GM23338 (cell line): ENCODE measurements around the gene ZNF23. TPM values are rescaled to one million over a fixed set of nuclear protein-coding genes. Genes with fewer than 3 reads are reported as not detected.

ENCODE experiments used
- ATAC-seq: fragments of 200-7000 bp; cut with Tn5 transposase; 3 replicates; pipeline ENCODE4 v1.9.1; 2020
- DNase-seq: peaks from one replicate; pipeline ENCODE4 v3.0.0-alpha.2; 2015; ENCODE audit warnings: low spot score
- H2AFZ ChIP-seq: fragments of 200-600 bp; sonication (generic); 2 replicates; pipeline ENCODE4 v1.8.0; 2016; ENCODE audit warnings: antibody characterized with exemption, mild to moderate bottlenecking, moderate library complexity
- H3F3A ChIP-seq: fragments of 200-600 bp; sonication (generic); replicated peaks from 2 replicates; pipeline ENCODE4 v1.8.0; 2017; ENCODE audit warnings: antibody characterized with exemption, mixed run types, low read depth
- H3K27ac ChIP-seq: fragments of 200-600 bp; sonication (generic); 2 replicates; pipeline ENCODE4 v1.6.1; 2016; ENCODE audit warnings: low read depth
- H3K27me3 ChIP-seq: fragments of 200-600 bp; sonication (generic); 2 replicates; pipeline ENCODE4 v1.8.0; 2016; ENCODE audit warnings: mild to moderate bottlenecking, mixed run types, moderate library complexity; ENCODE audit not compliant: insufficient read depth
- H3K36me3 ChIP-seq: fragments of 200-600 bp; sonication (generic); 2 replicates; pipeline ENCODE4 v1.8.0; 2016; ENCODE audit warnings: mild to moderate bottlenecking; ENCODE audit not compliant: insufficient read depth
- H3K4me1 ChIP-seq: fragments of 200-600 bp; sonication (generic); 2 replicates; pipeline ENCODE4 v1.8.0; 2016; ENCODE audit warnings: mild to moderate bottlenecking, moderate library complexity; ENCODE audit not compliant: insufficient read depth
- H3K4me2 ChIP-seq: fragments of 200-600 bp; sonication (generic); 2 replicates; pipeline ENCODE4 v1.7.1; 2017; ENCODE audit warnings: mixed run types
- H3K4me3 ChIP-seq: fragments of 200-600 bp; sonication (generic); 2 replicates; pipeline ENCODE4 v1.6.1; 2016; ENCODE audit warnings: mixed run types
- H3K79me2 ChIP-seq: fragments of 200-600 bp; sonication (generic); replicated peaks from 2 replicates; pipeline ENCODE4 v1.8.0; 2017; ENCODE audit warnings: mild to moderate bottlenecking; ENCODE audit not compliant: insufficient read depth
- H3K9me2 ChIP-seq: fragments of 200-600 bp; sonication (generic); 2 replicates; pipeline ENCODE4 v1.8.0; 2017; ENCODE audit not compliant: insufficient read depth
- H4K20me1 ChIP-seq: fragments of 200-600 bp; sonication (generic); replicated peaks from 2 replicates; pipeline ENCODE4 v1.8.0; 2017; ENCODE audit warnings: mild to moderate bottlenecking; ENCODE audit not compliant: insufficient read depth
- H3K27ac Mint-ChIP-seq: 2 replicates; pipeline ENCODE4 v1.8.0; 2020; ENCODE audit warnings: inconsistent platforms, mild to moderate bottlenecking, moderate library complexity, mixed read lengths
- H3K27me3 Mint-ChIP-seq: 3 replicates; pipeline ENCODE4 v1.8.0; 2022; ENCODE audit warnings: low read depth, mild to moderate bottlenecking, moderate library complexity, mixed read lengths, inconsistent platforms; ENCODE audit not compliant: insufficient read depth, poor library complexity
- H3K36me3 Mint-ChIP-seq: 3 replicates; pipeline ENCODE4 v1.8.0; 2021; ENCODE audit warnings: low read depth, mild to moderate bottlenecking, inconsistent platforms, moderate library complexity, mixed read lengths
- H3K4me1 Mint-ChIP-seq: 3 replicates; pipeline ENCODE4 v1.8.0; 2020; ENCODE audit warnings: mild to moderate bottlenecking, inconsistent platforms, mixed read lengths
- H3K4me3 Mint-ChIP-seq: 3 replicates; pipeline ENCODE4 v1.8.0; 2021; ENCODE audit warnings: moderate library complexity, mild to moderate bottlenecking, inconsistent platforms, mixed read lengths
- H3K9me3 Mint-ChIP-seq: 3 replicates; pipeline ENCODE4 v1.8.0; 2020; ENCODE audit warnings: moderate library complexity, mild to moderate bottlenecking, inconsistent platforms, mixed read lengths
- CREB1 ChIP-seq: fragments of 250-450 bp; sonication (Bioruptor Pico); IDR thresholded peaks from 2 replicates; pipeline ENCODE4 v1.5.0; 2020; ENCODE audit warnings: low read depth, mild to moderate bottlenecking, moderate library complexity
- CTCF ChIP-seq, 2 experiments: fragments of 200-600 bp in 1 of 2; sonication (generic) in 1 of 2; conservative IDR thresholded peaks; 2 replicates each; pipeline versions ENCODE4 v1.5.1 to v1.6.1; 2016 to 2017; ENCODE audit warnings: antibody characterized with exemption in 2 of 2, low read depth in 2 of 2, mild to moderate bottlenecking in 2 of 2, moderate library complexity in 1 of 2
- ETS1 ChIP-seq: IDR thresholded peaks from 2 replicates; pipeline ENCODE4 v1.6.1; 2016; ENCODE audit warnings: antibody characterized with exemption
- EZH2 ChIP-seq: fragments of 200-600 bp; sonication (generic); IDR thresholded peaks from one replicate; pipeline ENCODE4 v1.8.0; 2017; ENCODE audit warnings: antibody characterized with exemption, mild to moderate bottlenecking, low read depth; ENCODE audit not compliant: unreplicated experiment
- EZH2phosphoT487 ChIP-seq: fragments of 200-600 bp; sonication (generic); IDR thresholded peaks from one replicate; pipeline ENCODE4 v1.8.1; 2018; ENCODE audit warnings: antibody characterized with exemption; ENCODE audit not compliant: unreplicated experiment
- JUNB ChIP-seq: IDR thresholded peaks from one replicate; pipeline ENCODE4 v1.6.1; 2016; ENCODE audit warnings: antibody characterized with exemption; ENCODE audit not compliant: unreplicated experiment
- NANOG ChIP-seq: IDR thresholded peaks from 2 replicates; pipeline ENCODE4 v1.6.1; 2016; ENCODE audit warnings: antibody characterized with exemption, borderline replicate concordance
- POLR2AphosphoS5 ChIP-seq: IDR thresholded peaks from 2 replicates; pipeline ENCODE4 v1.6.1; 2016; ENCODE audit warnings: antibody characterized with exemption, low read depth
- REST ChIP-seq: IDR thresholded peaks from one replicate; pipeline ENCODE4 v1.6.1; 2018; ENCODE audit warnings: antibody characterized with exemption; ENCODE audit not compliant: unreplicated experiment
- STAT1 ChIP-seq: IDR thresholded peaks from one replicate; pipeline ENCODE4 v1.6.1; 2016; ENCODE audit warnings: antibody characterized with exemption; ENCODE audit not compliant: unreplicated experiment
- ZNF114 ChIP-seq: fragments of 250-450 bp; sonication (Bioruptor Pico); IDR thresholded peaks from 2 replicates; pipeline ENCODE4 v1.5.0; 2020; ENCODE audit warnings: mild to moderate bottlenecking, moderate library complexity
- ZNF331 ChIP-seq: fragments of 250-450 bp; sonication (Bioruptor Pico); IDR thresholded peaks from 2 replicates; pipeline ENCODE4 v1.5.0; 2020; ENCODE audit warnings: low read depth, mild to moderate bottlenecking, moderate library complexity
- ZNF462 ChIP-seq: fragments of 250-450 bp; sonication (Bioruptor Pico); IDR thresholded peaks from 2 replicates; pipeline ENCODE4 v1.5.0; 2020; ENCODE audit warnings: mild to moderate bottlenecking, moderate library complexity
- polyA plus RNA-seq: library from polyadenylated mRNA; unstranded; fragments of >200 nt; fragmentation: Nextera tagmentation; extraction: Ambion mirVana; gene quantifications from 2 replicates; pipeline ENCODE4 v1.2.1, GENCODE V29; 2016
- total RNA-seq: library from RNA; depleted of rRNA; stranded (reverse); fragments of >200 nt; shearing (Covaris generic); gene quantifications from 2 replicates; pipeline ENCODE4 v1.2.3, GENCODE V29; 2014

The ZNF23 gene
- total and polyA plus RNA-seq, 2 experiments from 2014 or later: 8.4 to 8.8 TPM

GRCh38 chr16:71480956-71481355, 18.9 kb upstream of the ZNF23 start:
- no peaks in the 10 kb centered on the region for H4K20me1 ChIP-seq
- no peak overlapping the region for H3K27ac Mint-ChIP-seq
- H3K4me3 Mint-ChIP-seq: no peak overlapping the region
- no peaks in the 10 kb centered on the region for H3K27me3 Mint-ChIP-seq
- no peak for DNase-seq
- H3K9me3 Mint-ChIP-seq: no peaks in the 10 kb centered on the region
- no peaks in the 10 kb centered on the region for H3K79me2 ChIP-seq
- H3K4me3 ChIP-seq: no peak overlapping the region
- H3K9me2 ChIP-seq: no peaks in the 10 kb centered on the region
- TF ChIP-seq EZH2 (no peak), ZNF331 (CRISPR knock-in tag) (no peak), STAT1 (no peak), REST (no peak), EZH2phosphoT487 (no peak), CREB1 (CRISPR knock-in tag) (no peak), ZNF462 (CRISPR knock-in tag) (no peak), NANOG (no peak), ZNF114 (CRISPR knock-in tag) (no peak), POLR2AphosphoS5 (no peak), CTCF (conservative IDR thresholded peaks at IDR 0.05; ENCODE audit: low read depth in 2 of 2) (no peak), JUNB (no peak), ETS1 (no peak)
- H3K27ac ChIP-seq: no peak overlapping the region
- no peaks in the 10 kb centered on the region for H3K27me3 ChIP-seq
- no peak for ATAC-seq
- peaks cover 7% of the 10 kb centered on the region; the same call in 2 of the 3 replicates for H3K4me1 Mint-ChIP-seq
- no peak overlapping the region for H3K4me2 ChIP-seq
- H3K36me3 ChIP-seq: no peaks in the 10 kb centered on the region
- no peaks in the 10 kb centered on the region for H3F3A ChIP-seq
- no peaks in the 10 kb centered on the region; the same call in none of the 2 replicates for H3K4me1 ChIP-seq
- H3K36me3 Mint-ChIP-seq: 0 out of 3 replicates have a peak, but pooled peaks cover 3% of the 10 kb centered on the region
- H2AFZ ChIP-seq: no peak overlapping the region
